Endothelial cell of umbilical vein (primary cell): ENCODE results near the gene GPNMB. TPM values are rescaled to one million over a fixed set of nuclear protein-coding genes. Genes with fewer than 3 reads are reported as not detected.

Source experiments
- BruUV-seq: library from RNA; stranded (reverse); fragments of 400-500 nt; replicated peaks from 2 replicates; lab custom pipeline; 2021; lab: Mats Ljungman, UMichigan
- CTCF ChIA-PET: fragments of 300-600, 350-600 bp; sonication (Branson Sonifier 250); formaldehyde crosslinking; loops from one replicate; lab custom pipeline; 2021; ENCODE audit warnings: antibody characterized with exemption, inconsistent platforms; lab: Charles Lee
- POLR2A ChIA-PET: fragments of 300-600, 350-600 bp; sonication (Branson Sonifier 250); formaldehyde crosslinking; loops from one replicate; lab custom pipeline; 2021; ENCODE audit warnings: antibody characterized with exemption, inconsistent platforms; lab: Charles Lee
- DNase-seq: peaks from one replicate; pipeline ENCODE4 v3.0.0-alpha.2; 2011; ENCODE audit warnings: low read depth, low spot score
- FAIRE-seq: peaks from 2 replicates; lab custom pipeline; 2011; peaks lifted over from hg19 to GRCh38; lab: Jason Lieb, UNC
- H2AFZ ChIP-seq: 2 replicates; pipeline ENCODE4 v1.6.0; 2012; ENCODE audit warnings: low read depth, low read length, control low read depth, inconsistent platforms
- H3K27ac ChIP-seq: 2 replicates; pipeline ENCODE4 v1.5.1; 2011; ENCODE audit warnings: low read depth, mild to moderate bottlenecking, control low read depth, low read length, moderate library complexity; ENCODE audit not compliant: insufficient read depth
- H3K27me3 ChIP-seq, 2 experiments: 2 replicates each; pipeline versions ENCODE4 v1.6.0 to v1.6.1; 2011; ENCODE audit warnings: low read length in 2 of 2, mixed read lengths in 1 of 2; ENCODE audit not compliant: control insufficient read depth in 2 of 2, insufficient read depth in 2 of 2
- H3K36me3 ChIP-seq, 2 experiments: 2 replicates in 1 of 2; 3 replicates in 1 of 2; pipeline ENCODE4 v1.5.1; 2011; ENCODE audit warnings: low read length in 2 of 2, mild to moderate bottlenecking in 1 of 2, moderate library complexity in 1 of 2; ENCODE audit not compliant: control insufficient read depth in 2 of 2, insufficient read depth in 2 of 2; ENCODE audit errors: extremely low read depth in 1 of 2
- H3K4me1 ChIP-seq: 3 replicates; pipeline ENCODE4 v1.5.1; 2011; ENCODE audit warnings: mild to moderate bottlenecking, low read length; ENCODE audit not compliant: control insufficient read depth, insufficient read depth; ENCODE audit errors: extremely low read depth
- H3K4me2 ChIP-seq: 2 replicates; pipeline ENCODE4 v1.6.1; 2011; ENCODE audit warnings: low read length, control low read depth, mixed read lengths; ENCODE audit not compliant: insufficient read depth
- H3K4me3 ChIP-seq, 3 experiments: fragments of 200-600 bp in 1 of 3; sonication (generic), shearing (Covaris generic) in 1 of 3; replicated peaks in 1 of 3; 2 replicates each; pipeline ENCODE4 v1.5.1; 2011 to 2016; ENCODE audit warnings: control low read depth in 3 of 3, low read length in 3 of 3, mild to moderate bottlenecking in 2 of 3, inconsistent platforms in 1 of 3, low read depth in 1 of 3, moderate library complexity in 1 of 3; ENCODE audit not compliant: insufficient read depth in 1 of 3
- H3K79me2 ChIP-seq: 2 replicates; pipeline ENCODE4 v1.6.0; 2012; ENCODE audit warnings: low read length, inconsistent platforms; ENCODE audit not compliant: control insufficient read depth, insufficient read depth
- H3K9ac ChIP-seq: replicated peaks from 2 replicates; pipeline ENCODE3; 2011; ENCODE audit warnings: low read length, control low read depth; ENCODE audit not compliant: insufficient read depth; ENCODE audit errors: extremely low read depth
- H3K9me1 ChIP-seq: replicated peaks from 3 replicates; pipeline ENCODE4 v1.6.0; 2011; ENCODE audit warnings: mild to moderate bottlenecking, low read length; ENCODE audit not compliant: control insufficient read depth, insufficient read depth; ENCODE audit errors: extremely low read depth
- H3K9me3 ChIP-seq: replicated peaks from 2 replicates; pipeline ENCODE4 v1.5.1; 2012; ENCODE audit warnings: low read length, inconsistent platforms; ENCODE audit not compliant: control insufficient read depth, insufficient read depth
- H4K20me1 ChIP-seq: replicated peaks from 2 replicates; pipeline ENCODE3; 2011; ENCODE audit warnings: mild to moderate bottlenecking, low read length; ENCODE audit not compliant: control insufficient read depth, insufficient read depth; ENCODE audit errors: extremely low read depth
- CTCF ChIP-seq, 2 donors: IDR thresholded peaks; 1 replicate in 1 of 2; 2 replicates in 1 of 2; pipeline ENCODE4 v1.5.1; 2011; ENCODE audit warnings: low read length in 2 of 2, mild to moderate bottlenecking in 2 of 2, moderate library complexity in 2 of 2, control low read depth in 1 of 2, inconsistent platforms in 1 of 2, low read depth in 1 of 2; ENCODE audit not compliant: insufficient read depth in 1 of 2; ENCODE audit errors: extremely low read depth in 1 of 2
- EZH2 ChIP-seq: IDR thresholded peaks from 2 replicates; pipeline ENCODE4 v1.6.1; 2012; ENCODE audit warnings: borderline replicate concordance, low read depth, mild to moderate bottlenecking, moderate library complexity, low read length, inconsistent platforms; ENCODE audit not compliant: severe bottlenecking
- FOS ChIP-seq: IDR thresholded peaks from 2 replicates; pipeline ENCODE4 v1.6.1; 2011; ENCODE audit warnings: mild to moderate bottlenecking, low read length, moderate library complexity, borderline replicate concordance; ENCODE audit not compliant: insufficient read depth
- GATA2 ChIP-seq: IDR thresholded peaks from 2 replicates; pipeline ENCODE4 v1.7.0; 2011; ENCODE audit warnings: low read depth, mild to moderate bottlenecking, moderate library complexity, mixed read lengths, low read length; ENCODE audit not compliant: insufficient read length, insufficient read depth
- JUN ChIP-seq: IDR thresholded peaks from 2 replicates; pipeline ENCODE4 v1.6.1; 2011; ENCODE audit warnings: borderline replicate concordance, low read depth; ENCODE audit not compliant: insufficient read length, insufficient read depth
- MYC ChIP-seq: IDR thresholded peaks from one replicate; pipeline ENCODE4 v1.6.1; 2011; ENCODE audit warnings: mild to moderate bottlenecking, low read depth, low read length
- POLR2A ChIP-seq: IDR thresholded peaks from 2 replicates; pipeline ENCODE4 v1.6.1; 2012; ENCODE audit warnings: low read depth, mild to moderate bottlenecking, control low read depth, low read length
- POLR2AphosphoS5 ChIP-seq: IDR thresholded peaks from 2 replicates; pipeline ENCODE4 v1.6.1; 2012; ENCODE audit warnings: low read depth, mild to moderate bottlenecking, control low read depth, low read length, moderate library complexity; ENCODE audit not compliant: insufficient read depth
- dilution Hi-C: fragments of 300-500 bp; cut with MboI; formaldehyde crosslinking; loops from one replicate; pipeline ENCODE4 v1.15.0; 2019; ENCODE audit warnings: low sequenced_read_pairs; ENCODE audit not compliant: extremely low pct_ligation_motif_present
- intact Hi-C: fragments of 100-400 bp; cut with micrococcal nuclease; formaldehyde crosslinking; loops from one replicate; pipeline ENCODE4 v1.10.0; 2022
- polyA plus RNA-seq, 4 experiments: library from polyadenylated mRNA; depleted of rRNA in 3 of 4; stranded (reverse) in 3 of 4; unstranded in 1 of 4; fragments of >200 nt; gene quantifications; 2 replicates each; pipeline versions ENCODE4 v1.2.1 to v1.2.3, GENCODE V29; 2011 to 2012; ENCODE audit warnings: missing spikeins in 1 of 4
- total RNA-seq: library from RNA; stranded (reverse); gene quantifications from 2 replicates; pipeline ENCODE4 v1.2.3, GENCODE V29; 2021
- TF ChIP-seq, protein P1 (sequence below): IDR thresholded peaks from 2 replicates; pipeline ENCODE4 v1.6.1; 2011; ENCODE audit not compliant: insufficient read depth, insufficient read length

GPNMB gene
- total and polyA plus RNA-seq, 2 donors (not counting 3 experiments of a cell fraction or from before 2014, with no cell fraction given) = 0.29 to 0.33 TPM

- Histone ChIP-seq H3K9me1 (no peaks in the 10 kb centered on the region), H3K36me3 (no peaks in the 10 kb centered on the region), H3K27ac (no peak overlapping the region), H3K4me2 (no peak overlapping the region), H3K9ac (no peak overlapping the region), H3K4me1 (no peaks in the 10 kb centered on the region), H3K79me2 (no peaks in the 10 kb centered on the region), H3K9me3 (no peaks in the 10 kb centered on the region), H3K27me3 (peaks cover 25 to 52% of the 10 kb centered on the region in 2 experiments), H3K4me3 (no peak overlapping the region), H2AFZ (no peak overlapping the region), H4K20me1 (no peaks in the 10 kb centered on the region)
- no TSS peak for BruUV-seq
- CTCF ChIA-PET = interaction anchor here (0.8 to 1.6 kb wide), 4 partner anchors 10 to 69 kb away, joined by 3 to 4 read pairs (median 4); no protein-coding TSS in a partner anchor
- intact Hi-C loops (no loop called here), dilution Hi-C loops (no loop called here)
- DNase-seq (no peak), FAIRE-seq (no peak)
- no peak for TF ChIP-seq EZH2
- TF ChIP-seq, protein P1, sequence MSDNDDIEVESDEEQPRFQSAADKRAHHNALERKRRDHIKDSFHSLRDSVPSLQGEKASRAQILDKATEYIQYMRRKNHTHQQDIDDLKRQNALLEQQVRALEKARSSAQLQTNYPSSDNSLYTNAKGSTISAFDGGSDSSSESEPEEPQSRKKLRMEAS = no peak
- no peak for TF ChIP-seq POLR2AphosphoS5
- TF ChIP-seq MYC = no peak
- no peak for TF ChIP-seq CTCF (IDR thresholded peaks at IDR 0.05; ENCODE audit: extremely low read depth in 1 of 2, insufficient read depth in 1 of 2, low read depth in 1 of 2, low read length in 2 of 2)
- TF ChIP-seq GATA2 = no peak
- TF ChIP-seq FOS = no peak
- no peak for TF ChIP-seq POLR2A
- TF ChIP-seq JUN = no peak
- POLR2A ChIA-PET = no interaction called here
Observed at GRCh38 chr7:23254051-23254681, 7.6 kb downstream of the GPNMB start.
